ENCODE data around the gene CDCA7L.
"Not testable (repeated sequence)": the region's sequence is repeated elsewhere in the genome, so short reads cannot be mapped to it uniquely, and the experiment has no call there.

Gene CDCA7L

DNA sequence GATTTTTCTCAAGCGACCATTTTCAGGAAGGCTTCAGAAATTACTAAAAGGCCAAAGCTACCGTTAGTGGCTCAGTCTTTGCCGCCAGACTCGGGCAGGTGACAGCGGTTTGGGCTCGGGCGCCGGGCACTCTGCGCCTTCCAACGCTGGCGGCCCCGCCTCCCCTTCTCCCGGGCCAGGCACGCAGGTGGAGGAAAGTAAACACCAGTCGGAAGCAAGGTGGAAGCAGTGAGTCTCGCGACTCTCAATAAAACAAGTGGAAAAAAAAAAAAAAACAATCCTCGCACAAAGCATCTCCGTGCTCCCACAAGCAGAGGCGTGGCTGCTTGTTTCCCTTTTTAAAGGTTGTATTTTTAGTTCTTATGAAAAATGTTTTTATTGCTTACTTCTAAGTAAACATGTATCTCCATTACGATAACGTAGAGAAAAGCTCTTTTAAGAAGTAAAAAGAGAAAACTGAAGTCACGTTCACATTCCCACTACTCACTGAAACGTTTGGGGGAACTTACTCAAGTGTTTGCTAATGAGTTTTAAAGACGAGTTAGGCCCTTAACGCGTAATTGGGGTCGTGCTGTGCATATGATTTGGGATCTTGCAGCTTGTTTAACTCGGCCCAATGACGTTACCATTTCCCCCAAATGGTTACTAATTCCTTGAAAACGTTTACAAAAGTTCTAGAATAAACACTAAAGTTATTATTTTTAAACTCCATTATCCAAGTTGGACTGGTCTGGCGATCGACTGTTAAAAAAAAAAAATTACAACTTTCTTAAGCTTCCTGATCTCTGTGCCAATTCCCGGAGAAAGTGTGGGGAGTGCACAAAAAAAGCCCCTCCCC lies 864 bp downstream of the CDCA7L start:
- DNase-seq = peak in 2 of 14 donors; percentile 8 to 14

DNA sequence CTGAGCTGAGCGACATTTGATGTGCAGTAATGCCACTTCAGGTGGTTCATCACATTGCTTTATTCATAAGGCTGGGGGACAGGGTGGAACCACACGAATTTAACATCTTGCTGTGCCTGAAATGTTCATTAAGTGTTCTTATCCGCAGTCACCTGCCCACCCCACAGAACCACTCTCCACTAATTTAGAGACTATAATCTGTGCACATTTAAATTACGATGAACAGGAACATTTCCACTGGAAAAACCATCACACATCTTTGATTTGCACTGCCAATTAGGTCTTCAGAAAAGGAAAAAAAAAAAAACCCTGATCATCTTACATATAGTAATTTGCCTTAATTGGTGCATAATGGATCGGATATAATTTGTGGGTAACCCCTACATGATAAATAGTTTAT lies 2.3 kb downstream of the CDCA7L start:
- no peak for DNase-seq

DNA sequence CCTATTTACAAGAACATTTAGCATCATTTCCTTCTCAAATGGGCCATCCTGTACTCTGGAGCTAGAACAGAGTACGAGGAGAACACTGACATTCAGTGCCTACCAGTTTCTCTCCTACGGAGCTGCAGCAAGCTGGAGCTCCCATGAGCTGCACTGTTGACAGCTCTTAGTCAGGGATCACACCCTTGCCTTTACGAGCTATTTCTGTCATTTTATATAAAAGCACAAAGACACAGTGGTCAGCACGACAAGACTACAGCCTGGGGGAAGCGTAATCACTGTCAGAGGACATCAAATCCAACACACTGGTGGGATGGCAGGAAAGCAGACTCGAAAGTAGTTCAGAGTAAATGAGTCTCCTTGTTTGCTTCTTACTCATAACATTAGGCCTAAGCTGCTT lies 2.7 kb downstream of the CDCA7L start:
- peak in 5 of 14 donors; percentile 7 to 60 (median 12) for DNase-seq

DNA sequence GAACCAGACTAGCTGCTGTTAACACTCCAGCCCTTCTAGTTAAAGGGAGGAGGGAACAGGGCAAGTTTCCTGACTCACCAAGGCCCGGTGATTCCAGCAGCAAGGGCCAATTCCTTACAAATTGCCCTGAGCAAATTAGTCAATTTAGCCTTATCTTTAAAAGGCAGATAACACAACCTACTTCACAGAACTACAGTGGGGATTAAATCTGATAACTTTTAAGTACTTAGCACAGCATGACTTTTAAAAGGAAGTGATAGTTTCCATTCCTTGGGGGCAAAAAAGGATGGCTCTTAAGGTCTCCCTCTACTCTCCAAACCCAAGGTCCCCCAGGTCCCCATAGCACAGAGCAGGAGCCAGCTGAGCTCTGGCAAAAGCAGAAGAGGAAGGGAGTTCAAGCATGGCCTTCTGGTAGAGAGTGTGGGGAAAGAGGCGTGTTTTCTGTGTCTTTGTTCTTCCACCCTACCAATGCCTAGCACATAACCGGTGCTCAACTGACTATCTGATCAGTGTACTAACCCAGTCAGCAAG lies 4.0 kb downstream of the CDCA7L start:
- DNase-seq = no peak

DNA sequence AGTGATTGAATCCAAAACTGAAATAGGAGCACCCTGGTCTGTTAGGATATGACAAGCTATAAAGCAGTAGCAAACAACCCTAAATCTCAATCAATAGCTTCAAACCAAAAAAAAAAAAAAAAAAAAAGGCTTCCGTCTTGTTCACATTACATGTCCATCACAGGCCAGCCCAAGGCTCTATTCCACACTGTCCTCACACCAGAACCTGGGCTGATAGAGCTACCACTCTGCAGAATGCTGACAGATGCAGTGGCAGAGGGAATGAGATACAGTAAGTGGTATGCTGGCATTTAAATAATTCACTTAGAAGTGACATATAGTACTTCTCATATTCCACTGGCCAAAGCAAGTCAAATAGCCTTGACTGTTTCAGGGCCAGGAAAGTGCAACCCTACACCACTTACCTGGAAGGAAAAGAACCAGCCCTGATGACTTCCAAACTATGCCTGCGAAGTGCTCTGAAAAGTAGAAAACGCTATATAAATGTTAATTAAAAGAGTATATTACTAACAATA lies 5.8 kb downstream of the CDCA7L start:
- DNase-seq = no peak

DNA sequence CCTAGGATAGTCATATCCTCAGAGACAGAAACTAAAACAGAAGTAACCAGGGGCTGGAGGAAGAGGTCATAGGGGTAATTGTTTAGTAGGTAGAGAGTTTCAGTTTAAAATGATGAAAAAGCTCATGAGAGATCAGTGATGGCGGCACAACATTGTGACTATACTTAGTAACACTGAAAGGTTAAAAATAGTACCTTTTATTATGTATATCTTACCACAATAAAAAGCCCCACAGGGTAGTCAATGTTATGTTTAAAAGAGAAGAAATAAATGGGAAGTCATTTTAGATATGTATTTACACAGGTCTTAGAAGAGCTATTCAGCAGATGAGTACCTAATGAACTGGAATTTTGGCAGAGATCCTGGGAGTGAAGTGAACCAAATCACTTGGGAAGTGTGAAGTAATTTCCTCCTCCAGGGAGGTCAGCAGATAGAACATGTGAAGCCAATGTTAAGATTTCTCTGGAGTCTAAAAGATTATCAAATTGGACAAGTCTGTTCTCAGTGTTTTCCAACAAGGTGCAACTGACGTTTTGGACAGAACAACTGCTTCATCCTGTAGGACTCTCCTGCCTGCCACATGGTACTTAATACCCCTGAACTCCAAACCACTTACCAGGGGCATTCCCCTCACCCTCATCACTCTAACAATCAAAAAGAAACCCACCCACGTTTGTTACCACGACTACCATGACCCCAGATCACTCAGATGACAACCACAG lies 6.4 kb downstream of the CDCA7L start:
- peak in 1 of 14 donors; percentile 10 for DNase-seq

DNA sequence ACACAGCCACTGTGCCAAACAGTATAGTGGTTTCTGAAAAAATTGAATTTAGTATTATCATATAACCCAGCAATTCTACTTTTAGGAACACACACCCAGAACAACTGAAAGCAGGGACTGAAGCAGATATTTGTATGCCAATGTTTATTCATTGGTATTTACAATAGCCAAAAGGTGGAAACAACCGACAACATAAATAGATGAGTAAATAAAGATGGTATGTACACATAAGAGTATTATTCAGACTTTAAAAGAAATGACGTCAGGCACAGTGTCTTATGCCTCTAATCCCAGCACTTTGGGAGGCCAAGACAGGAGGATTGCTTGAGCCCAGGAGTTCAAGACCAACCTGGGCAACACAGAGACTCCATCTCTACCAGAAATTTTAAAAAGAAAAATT lies 7.2 kb downstream of the CDCA7L start:
- DNase-seq = no peak

DNA sequence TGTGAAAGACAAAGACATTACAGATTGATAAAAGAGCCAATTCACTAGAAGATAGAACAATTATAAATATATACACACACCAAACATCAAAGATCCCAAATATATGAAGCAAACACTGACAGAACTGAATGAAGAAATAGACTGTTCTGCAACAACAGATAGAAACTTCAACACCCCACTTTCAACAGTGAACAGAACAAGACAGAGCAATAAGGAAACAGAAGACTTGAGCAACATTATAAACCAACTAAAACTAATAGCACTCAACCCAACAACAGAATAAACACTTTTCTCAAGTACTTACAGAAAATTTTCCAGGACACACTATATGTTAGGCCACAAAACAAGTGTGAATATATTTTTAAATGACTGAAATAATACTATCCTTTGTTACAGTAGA lies 10.9 kb downstream of the CDCA7L start:
- DNase-seq = no peak

DNA sequence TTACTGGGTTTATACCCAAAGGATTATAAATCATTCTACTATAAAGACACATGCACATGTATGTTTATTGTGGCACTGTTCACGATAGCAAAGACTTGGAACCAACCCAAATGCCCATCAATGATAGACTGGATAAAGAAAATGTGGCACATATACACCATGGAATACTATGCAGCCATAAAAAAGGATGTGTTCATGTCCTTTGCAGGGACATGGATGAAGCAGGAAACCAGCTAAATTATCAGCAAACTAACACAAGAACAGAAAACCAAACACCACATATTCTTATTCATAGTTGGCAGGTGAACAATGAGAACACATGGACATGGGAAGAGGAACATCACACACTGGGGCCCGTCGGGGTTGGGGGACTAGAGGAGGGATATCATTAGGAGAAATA lies 12.4 kb downstream of the CDCA7L start:
- DNase-seq = not testable (repeated sequence)

DNA sequence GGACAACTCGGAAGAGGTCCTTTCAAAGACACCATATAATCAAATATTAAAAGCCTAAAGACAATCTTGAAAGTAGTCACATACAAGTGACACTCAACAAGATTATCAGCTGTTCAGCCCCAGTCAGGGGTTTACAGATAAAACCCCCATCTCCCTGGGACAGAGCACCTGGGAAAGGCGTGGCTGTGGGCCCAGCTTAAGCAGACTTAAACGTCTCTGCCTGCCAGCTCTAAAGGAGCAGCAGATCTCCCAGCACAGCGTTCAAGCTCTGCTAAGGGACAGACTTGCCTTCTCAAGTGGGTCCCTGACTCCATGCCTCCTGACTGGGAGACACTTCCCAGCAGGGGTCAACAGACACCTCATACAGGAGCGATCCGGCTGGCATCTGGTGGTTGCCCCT lies 18.0 kb downstream of the CDCA7L start:
- DNase-seq = no peak

DNA sequence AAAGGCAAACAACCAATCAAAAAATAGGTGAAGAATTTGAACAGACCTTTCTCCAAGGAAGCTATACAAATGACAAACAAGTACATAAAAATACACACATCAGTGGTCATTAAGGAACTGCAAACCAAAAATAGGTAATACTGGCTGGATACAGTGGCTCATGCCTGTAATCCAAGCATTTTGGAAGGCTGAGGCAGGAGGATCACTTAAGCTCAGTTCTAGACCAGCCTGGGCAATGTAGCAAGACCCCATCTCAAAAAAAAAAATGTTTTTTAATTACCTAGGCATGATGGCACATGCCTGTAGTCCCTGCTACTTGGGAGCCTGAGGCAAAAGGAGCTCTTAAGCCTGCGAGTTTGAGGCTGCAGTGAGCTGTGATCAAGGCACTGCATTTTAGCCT lies 19.3 kb downstream of the CDCA7L start:
- DNase-seq = no peak

DNA sequence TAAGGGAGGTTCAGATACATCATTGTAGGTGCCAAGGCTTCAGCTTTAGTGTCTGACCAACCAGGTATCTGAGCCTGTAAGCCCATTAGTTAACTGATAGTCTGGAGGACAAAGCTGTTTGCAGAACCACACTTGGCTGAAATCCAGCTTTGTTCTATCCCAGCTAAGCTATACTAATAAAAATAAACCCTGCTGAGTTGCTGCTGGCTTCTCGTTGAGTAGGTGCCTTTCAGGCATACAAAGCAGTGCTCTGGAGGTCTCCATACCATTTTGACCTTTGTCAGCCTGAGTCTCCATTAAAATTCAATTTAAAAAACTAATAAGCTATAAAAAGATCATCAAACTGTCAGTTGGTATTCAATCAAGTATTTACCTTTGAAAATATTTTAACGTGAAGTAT lies 22.0 kb downstream of the CDCA7L start:
- no peak for DNase-seq

DNA sequence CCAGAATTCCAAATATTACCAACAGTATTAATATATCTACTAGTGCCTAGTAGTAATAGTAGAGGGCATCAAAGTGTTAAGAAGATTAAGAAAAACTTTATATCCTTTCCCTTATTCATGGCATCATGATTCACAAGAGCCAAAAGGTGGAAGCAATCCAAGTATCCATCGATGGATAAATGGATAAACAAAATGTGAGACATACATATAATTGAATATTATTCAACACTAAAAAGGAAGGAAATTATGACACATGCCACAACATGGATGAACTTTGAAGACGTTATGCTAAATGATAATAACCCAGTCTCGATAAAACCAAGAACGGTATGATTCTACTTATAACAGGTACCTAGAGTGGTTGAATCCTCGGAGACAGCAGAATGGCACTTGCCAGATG lies 23.1 kb downstream of the CDCA7L start:
- no peak for DNase-seq

DNA sequence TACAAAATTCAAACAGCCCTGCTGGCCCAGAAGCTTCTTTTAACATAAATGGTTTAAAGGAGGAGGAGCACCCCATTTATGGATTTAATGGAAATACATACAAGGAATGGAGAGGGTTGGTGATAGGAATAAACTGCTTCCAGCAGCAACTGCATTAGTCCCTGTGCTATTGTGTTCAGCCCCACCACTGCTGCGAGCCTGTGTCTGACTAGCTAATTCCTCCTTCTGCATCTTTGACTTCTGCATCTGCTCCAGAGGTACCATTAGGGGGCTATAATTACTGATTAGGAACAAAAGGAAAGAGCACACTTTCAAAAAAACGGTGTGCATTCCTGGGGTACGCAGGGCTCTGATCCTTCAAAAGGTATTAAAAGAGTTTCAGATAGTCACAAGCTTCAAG lies 24.8 kb downstream of the CDCA7L start:
- no peak for DNase-seq

DNA sequence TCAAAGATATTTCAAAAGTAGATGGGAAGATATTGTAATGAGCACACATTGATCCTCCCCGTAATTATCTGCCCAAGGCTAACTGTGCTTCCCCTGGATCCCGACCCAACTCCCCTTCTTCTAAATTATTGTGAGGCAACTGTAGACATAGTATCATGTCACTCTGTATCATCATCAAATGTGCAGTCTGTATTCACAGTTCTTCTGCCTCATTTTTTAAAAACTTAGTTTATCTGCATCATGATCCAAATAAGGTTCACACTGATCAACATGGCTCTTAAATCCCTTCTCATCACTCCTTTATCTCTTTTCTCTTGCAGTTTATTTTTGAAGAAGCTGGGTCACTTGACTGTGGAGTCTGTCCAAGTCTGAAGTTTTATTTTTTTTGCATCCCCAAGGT lies 27.5 kb downstream of the CDCA7L start:
- DNase-seq = no peak

DNA sequence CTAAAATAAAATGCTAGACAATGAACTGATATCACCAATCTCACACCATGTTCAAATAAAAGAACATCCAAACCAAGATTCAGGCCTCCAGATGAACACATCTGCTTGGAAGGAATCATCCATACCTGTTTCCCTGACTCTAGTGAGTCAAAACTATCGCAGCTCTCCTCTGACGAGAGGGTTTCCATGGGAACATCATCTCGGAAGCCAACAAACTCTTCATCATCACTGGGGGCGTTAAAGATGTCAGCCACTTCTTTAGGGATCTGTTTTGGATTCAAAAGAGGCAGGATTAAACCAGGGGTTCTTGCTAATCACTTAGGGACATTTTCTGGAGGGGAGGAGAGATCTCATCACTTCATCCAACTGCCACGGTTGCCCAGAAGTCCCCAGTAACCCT lies 29.1 kb downstream of the CDCA7L start:
- DNase-seq = no peak

DNA sequence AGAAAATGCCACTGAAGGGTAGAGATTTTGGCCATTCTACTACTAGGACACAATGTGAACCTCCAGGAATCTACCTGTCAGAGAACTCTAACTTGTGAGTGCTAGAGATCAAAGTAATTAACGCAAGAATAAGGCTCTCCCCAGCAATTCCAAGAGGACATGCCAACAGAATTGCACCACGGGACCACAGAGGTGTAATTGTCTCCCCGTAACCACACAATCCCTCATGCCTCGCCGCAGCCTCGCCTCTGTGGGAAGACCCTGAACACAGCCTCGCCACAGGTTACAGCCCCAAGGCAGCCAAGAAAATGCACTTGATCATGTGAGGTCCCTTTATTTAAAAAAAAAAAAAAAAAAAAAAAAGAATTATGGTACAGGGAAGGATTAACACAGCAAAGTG lies 29.5 kb downstream of the CDCA7L start:
- no peak for DNase-seq

DNA sequence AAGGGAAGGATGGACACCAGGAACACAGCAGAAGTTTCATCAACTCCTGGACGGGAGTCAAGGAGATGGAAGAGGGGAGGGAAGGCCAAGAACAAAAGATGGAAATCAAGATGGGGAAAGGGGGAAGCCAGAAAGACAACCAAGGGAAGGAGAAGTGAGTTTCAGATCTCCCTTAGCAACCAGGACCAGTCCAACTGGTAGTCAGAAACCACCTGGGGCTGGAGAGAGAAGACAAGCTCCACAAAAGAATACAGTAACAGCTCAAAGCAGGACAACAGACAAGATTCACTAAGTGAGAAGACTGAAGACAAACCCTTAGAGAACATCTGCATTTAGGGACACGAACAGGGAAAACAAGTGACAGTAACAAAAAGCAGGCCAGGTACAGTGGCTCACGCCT lies 30.6 kb downstream of the CDCA7L start:
- no peak for DNase-seq

DNA sequence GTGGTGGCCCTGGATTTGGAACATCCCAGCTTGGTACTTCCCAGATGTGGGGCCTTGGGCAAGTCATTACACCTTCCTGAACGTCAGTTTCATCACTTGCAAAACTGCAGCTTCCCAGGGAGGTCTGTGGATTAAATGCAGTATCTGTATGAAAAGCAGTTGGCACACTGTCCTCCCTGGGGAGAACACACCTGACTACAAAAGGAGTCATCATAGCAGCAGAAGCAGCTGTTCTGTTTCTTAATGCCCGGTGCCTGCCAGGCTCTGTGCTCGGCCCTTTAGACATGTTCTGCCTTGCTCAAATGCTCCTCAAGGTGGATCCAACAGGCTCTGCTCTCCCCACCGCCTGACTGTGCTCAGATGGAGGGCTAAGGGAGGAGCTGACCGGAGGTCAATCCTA lies 31.0 kb downstream of the CDCA7L start:
- no peak for DNase-seq

DNA sequence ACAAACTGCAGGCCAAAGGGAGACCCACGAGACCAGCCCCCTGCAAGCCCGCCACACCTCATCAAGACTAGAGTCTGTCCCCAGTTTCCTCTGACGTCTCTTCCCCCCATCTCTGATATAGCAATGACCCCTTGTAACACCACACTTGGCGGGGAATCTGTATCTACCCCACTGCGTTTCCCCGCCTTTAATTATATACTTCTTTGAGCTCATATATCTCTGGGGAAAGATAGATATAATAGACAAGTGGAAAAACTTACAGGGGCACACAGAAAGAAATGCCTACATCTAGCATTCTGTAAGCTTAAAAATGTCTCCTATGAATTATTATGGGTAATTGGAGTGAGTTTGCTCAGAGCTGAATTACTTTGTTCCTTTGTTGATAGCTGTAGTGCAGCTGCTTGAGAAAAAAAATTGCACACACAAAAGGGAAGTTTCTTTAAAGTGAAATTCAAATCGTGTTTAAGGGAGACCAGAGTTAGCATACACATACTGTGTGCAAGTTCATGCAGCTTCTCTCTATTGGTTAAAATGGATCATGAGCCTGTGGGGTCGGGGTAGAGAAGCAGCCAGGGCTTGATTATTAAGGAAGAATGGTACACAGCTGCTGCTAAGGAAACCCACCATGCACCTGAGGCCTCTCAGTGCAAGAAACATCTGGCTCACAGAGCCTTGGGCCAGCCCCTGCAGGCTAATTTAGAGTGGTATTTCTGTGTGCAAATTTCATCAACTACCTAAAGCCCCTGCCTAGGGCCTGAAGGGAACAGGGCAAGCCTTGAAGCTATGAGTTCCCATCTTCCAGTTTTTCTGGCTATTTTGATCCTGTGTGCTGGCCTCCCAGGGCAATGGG lies 32.5 kb downstream of the CDCA7L start:
- DNase-seq = no peak

DNA sequence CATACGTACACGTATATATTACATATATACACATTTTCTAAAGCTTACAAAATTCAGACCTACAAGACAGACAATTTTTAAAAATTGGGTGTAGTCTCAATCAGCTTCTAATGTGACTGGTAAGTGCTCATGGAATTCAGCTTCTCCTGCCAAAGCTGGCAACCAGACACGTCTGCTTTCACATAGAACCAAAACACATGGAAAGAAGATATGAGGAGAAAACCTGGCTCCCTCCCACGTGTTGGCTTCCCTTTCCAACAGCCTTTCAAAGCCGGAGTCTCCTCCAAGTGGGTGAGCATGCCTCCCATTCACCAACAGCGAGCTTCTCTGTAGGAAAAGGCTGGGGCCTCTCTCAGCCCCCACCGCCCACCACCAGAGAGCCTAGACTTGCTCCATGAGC lies 33.4 kb downstream of the CDCA7L start:
- DNase-seq = no peak

DNA sequence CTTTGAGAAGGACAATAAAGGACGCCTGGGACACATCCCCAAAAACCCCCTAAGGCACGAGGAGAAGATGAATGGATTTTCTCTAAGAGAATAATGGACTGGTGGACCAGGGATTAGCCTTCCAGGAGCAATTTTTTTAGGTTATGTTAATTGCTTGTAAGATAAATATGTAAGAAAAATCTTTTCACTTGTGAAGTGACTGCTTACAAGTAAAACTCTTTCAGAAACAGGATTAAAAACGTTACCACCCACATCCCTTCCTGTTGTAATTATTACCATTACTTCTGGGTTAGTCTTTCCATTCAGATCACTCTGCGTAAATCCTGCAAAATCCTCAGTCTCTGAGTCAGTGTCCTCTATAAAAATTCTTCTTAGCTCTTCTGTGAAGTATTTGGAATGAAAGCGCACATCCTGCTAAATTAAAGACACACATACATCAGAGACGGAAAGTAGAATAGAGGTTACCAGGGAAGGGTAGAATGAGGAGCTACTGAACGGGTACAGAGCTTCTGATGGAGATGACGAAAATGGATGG lies 34.3 kb downstream of the CDCA7L start:
- DNase-seq = no peak

Measured in C1 segment of cervical spinal cord (tissue), 14 donors.